GM13976 (cell line): ENCODE data around the gene SYTL5.

ENCODE experiments used
- DNase-seq: peaks from one replicate; pipeline ENCODE4 v3.0.0; 2012; ENCODE audit warnings: low spot score
- CTCF ChIP-seq: IDR thresholded peaks from 2 replicates; pipeline ENCODE4 v1.5.1; 2012; ENCODE audit warnings: borderline replicate concordance, mild to moderate bottlenecking; ENCODE audit not compliant: insufficient read depth; ENCODE audit errors: extremely low read depth, missing control alignments, control extremely low read depth
- in situ Hi-C: fragments of 300-500 bp; cut with MboI; formaldehyde crosslinking; loops from one replicate; pipeline ENCODE4 v1.12.0; 2022; ENCODE audit warnings: low sequenced_read_pairs, mixed read lengths, inconsistent platforms; ENCODE audit not compliant: unreplicated experiment

Gene SYTL5

GRCh38 chrX:38006291-38006690 is at the start of gene SYTL5:
Gene SYTL5, plus strand, starts transcription at chrX:38006553. Its CDS starts 27,337 bp downstream, at chrX:38033890.
- TF ChIP-seq CTCF: no peak
- in situ Hi-C loops: no loop called here
- no peak for DNase-seq

- TF ChIP-seq CTCF: no peak
- in situ Hi-C loops: no loop called here
- no peak for DNase-seq
These were observed 47.7 kb upstream of the SYTL5 start for GRCh38 chrX:37958525-37959211.

- no peak for TF ChIP-seq CTCF
- in situ Hi-C loops: no loop called here
- no peak for DNase-seq
These were observed 46.9 kb upstream of the SYTL5 start for GRCh38 chrX:37959212-37960021.

- no peak for DNase-seq
- no peak for TF ChIP-seq CTCF
- in situ Hi-C loops: no loop called here
These were observed 45.2 kb upstream of the SYTL5 start for GRCh38 chrX:37961118-37961517.

- no peak for DNase-seq
- in situ Hi-C loops: no loop called here
- TF ChIP-seq CTCF: no peak
These were observed 38.6 kb upstream of the SYTL5 start for GRCh38 chrX:37967714-37968113.

GRCh38 chrX:37975421-37975820 is 30.9 kb upstream of the SYTL5 start:
- no peak for DNase-seq
- in situ Hi-C loops: no loop called here
- no peak for TF ChIP-seq CTCF
